GM23248 (cell line): ENCODE measurements around the gene LMNTD1.

Source experiments
- EZH2 ChIP-seq: fragments of 200-600 bp; sonication (generic); IDR thresholded peaks from 2 replicates; pipeline ENCODE4 v1.6.1; 2018; ENCODE audit warnings: antibody characterized with exemption, mild to moderate bottlenecking; ENCODE audit not compliant: insufficient read depth, poor library complexity, severe bottlenecking
- EZH2phosphoT487 ChIP-seq: fragments of 200-600 bp; sonication (generic); IDR thresholded peaks from 2 replicates; pipeline ENCODE4 v1.6.1; 2018; ENCODE audit warnings: antibody characterized with exemption, moderate library complexity, mild to moderate bottlenecking, low read depth; ENCODE audit not compliant: insufficient read depth

DNA sequence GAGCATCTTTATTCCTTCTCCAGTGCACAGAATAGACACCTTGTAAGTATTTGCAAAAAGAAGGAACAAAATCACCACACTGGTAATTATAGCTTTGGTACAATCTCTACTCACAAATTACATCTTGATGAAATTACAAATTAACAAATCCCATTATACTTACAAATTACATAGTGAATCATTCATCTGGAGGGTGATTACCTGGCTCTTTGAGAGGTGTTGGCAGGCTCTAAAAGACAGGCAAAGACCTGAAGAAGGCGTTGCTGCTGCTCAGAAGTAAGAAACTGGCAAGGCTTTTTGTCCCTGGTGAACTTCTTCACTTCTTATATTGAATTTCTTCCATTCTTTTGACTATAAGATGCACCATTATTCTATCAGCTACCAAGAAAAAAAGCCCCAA, 21.7 kb upstream of the LMNTD1 start:
- TF ChIP-seq EZH2 (no peak), EZH2phosphoT487 (no peak)
